GM12892 (cell line): ENCODE results near the gene RIIAD1.

ENCODE experiments used
- POLR2A ChIP-seq: IDR thresholded peaks from 2 replicates; pipeline ENCODE4 v1.6.1; 2011; ENCODE audit warnings: low read depth, low read length, control low read depth
- POLR2AphosphoS5 ChIP-seq: IDR thresholded peaks from 2 replicates; pipeline ENCODE4 v1.6.1; 2011; ENCODE audit warnings: low read depth, low read length, control low read depth
- TAF1 ChIP-seq: IDR thresholded peaks from 2 replicates; pipeline ENCODE4 v1.6.1; 2011; ENCODE audit warnings: low read depth, mild to moderate bottlenecking, control low read depth, low read length, borderline replicate concordance

- TF ChIP-seq POLR2A (no peak), POLR2AphosphoS5 (no peak), TAF1 (no peak)
Measured at GRCh38 chr1:151728151-151729054, 7.1 kb downstream of the RIIAD1 start.
